ENCODE data around the gene FTO.

The FTO gene

DNA sequence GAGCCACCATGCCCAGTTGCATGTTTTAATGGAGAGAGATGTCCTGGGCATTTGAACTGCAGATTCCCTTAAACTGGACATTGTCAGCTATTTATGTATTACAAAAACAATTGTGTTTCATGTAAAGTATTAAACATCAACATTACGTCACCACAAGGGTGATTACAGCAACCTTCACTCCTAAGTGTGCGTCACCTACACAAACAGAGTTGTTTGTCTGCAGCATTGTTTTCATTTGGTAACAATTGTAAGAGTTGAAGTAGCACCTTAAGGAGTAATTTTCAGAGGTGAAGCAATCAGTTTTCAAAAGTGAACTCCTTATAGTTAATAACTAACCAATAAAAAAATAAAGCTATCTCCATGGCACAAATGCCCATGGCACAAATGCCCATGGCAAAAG, 311.2 kb downstream of the FTO start:
- no peak for DNase-seq (ENCODE audit: low spot score)

DNA sequence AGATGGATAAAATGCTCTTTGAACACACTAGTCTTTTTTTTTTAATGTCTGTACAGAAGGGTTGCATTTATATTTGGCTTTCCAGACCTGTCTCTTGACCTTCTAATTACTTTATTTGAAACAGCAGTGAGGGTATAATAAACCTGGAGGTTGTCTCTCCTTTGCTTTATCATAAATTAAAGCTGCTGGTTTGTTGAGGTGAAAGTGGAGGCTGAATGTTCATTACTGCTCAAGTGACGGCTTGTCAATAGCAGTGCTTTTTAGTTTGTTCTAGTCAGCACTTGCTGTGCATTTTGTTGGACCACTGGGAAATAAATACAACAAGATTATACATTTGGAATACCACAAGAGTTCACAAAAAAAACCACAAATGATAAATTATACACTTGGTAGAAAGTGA, 318.4 kb downstream of the FTO start:
- DNase-seq (ENCODE audit: low spot score) = no peak

DNA sequence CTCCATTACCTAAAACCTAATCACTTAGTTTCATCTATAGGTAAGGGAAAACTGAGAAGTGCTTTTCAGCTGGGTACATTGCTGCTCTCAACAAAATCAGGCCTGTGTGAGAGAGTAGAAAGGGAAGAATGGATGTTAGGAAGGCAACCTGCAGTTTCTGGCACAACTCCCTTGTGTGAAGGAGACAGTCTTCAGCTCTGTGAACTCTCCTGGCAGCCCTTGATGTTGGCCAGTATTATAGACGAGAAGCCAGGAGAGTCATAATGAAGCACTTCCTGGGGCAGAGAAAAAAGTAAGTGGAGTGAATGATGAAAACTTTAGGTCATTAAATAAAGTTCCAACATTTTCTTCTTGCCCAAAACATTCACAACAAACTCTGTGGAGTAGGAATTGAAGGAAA, 322.5 kb downstream of the FTO start:
- no peak for DNase-seq (ENCODE audit: low spot score)

DNA sequence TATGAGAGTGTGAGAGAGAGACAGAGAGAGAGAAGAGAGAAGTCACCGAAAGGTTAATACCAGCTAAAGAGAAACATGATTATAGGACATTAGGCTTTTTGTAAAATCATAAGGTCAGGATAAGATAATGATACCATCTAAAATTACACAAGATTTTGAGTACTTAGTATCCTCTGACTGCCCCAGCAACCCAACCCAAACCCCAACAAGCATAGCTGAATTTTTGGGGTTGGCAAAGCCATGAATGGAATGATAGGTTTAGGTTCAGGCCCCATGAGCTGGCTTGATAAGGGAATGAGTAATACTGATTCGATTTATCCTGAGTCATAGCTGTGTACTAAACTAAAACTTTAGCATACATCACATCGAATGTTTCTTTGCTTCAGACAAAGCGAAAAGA, 323.1 kb downstream of the FTO start:
- DNase-seq (ENCODE audit: low spot score) = no peak

DNA sequence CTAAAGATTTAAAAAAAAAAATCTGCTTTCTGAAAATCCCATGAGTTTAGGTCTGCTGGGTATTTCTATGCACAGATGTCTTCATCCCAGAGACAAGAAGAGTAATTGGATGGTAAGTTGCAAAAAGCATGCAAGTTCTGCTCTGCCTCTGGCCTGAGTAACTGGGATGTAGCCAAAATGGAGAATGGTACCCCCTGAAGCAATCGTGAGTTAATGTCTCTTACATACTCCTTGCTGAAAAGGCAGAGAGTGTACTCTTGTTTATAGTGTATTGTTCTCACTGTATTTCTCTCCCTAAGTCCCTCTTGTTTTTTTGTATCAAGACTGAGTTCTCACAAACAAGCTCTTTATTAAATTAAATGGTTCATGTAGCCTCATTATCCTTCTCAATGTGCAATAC, 323.6 kb downstream of the FTO start:
- DNase-seq (ENCODE audit: low spot score) = no peak

DNA sequence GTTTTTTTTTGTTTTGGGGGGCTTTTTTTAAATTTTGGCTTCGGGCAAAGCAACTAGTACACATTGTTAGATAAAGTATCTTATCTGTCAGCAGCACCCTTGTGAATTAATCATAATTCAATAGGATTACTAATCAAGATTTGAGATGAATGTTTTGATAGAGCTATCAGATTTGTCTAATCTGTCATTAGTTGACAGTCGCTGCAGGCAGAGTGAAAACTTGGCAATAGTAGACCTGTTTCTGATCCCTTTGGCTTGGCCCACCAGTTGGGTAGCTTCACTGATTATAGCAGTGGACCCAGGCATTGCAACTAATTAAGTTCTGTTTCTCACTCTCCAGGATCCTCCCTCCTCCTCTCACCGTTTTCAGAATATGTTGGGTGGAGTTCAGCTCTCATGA, 324.0 kb downstream of the FTO start:
- DNase-seq (ENCODE audit: low spot score) = no peak

DNA sequence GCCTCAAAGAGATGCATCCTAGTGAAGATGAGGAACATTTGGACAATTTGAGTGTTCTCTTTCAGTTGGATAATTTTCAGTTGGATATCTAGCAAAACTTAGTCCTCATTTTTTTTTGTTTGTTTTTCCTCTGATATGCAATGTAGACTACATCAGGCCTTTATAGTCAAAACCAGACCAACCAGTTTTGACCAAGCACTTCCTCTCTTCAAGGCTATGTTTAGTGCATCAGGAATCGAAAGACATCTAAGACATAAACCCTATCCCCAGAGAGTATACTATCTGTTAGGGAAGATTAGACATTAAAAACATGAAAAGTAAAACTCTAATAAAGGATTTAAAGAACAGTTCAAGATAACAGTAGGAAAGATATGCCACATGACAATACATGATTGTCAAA, 326.5 kb downstream of the FTO start:
- no peak for DNase-seq (ENCODE audit: low spot score)

- no peak for DNase-seq (ENCODE audit: low spot score)
Observed at GRCh38 chr16:54031107-54031760, 327.3 kb downstream of the FTO start.

- DNase-seq (ENCODE audit: low spot score) = no peak
Observed at GRCh38 chr16:54033747-54034146, 329.8 kb downstream of the FTO start.

- DNase-seq (ENCODE audit: low spot score) = no peak
Observed at GRCh38 chr16:54034684-54035083, 330.7 kb downstream of the FTO start.

DNA sequence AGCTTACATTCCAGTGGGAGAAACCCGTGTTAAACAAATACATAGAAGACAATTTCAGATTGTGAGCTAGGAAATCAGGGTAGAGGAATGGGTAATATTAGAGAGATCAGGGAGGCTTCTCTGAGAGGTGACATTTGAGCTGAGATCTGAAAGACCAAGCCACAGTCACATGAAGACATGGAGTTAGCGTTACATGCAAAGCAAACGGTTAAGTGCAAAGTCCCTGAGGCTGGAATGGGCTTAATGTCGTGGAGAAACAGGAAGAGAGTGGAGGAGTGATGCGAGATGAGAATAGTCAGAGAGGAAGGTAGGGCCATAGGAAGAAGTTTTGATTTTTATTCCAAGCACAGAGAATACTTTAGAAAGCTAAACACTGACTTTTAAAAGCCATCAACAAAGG, 336.5 kb downstream of the FTO start:
- DNase-seq (ENCODE audit: low spot score) = no peak

GRCh38 chr16:54040975-54041374, 337.0 kb downstream of the FTO start:
- DNase-seq (ENCODE audit: low spot score) = no peak

DNA sequence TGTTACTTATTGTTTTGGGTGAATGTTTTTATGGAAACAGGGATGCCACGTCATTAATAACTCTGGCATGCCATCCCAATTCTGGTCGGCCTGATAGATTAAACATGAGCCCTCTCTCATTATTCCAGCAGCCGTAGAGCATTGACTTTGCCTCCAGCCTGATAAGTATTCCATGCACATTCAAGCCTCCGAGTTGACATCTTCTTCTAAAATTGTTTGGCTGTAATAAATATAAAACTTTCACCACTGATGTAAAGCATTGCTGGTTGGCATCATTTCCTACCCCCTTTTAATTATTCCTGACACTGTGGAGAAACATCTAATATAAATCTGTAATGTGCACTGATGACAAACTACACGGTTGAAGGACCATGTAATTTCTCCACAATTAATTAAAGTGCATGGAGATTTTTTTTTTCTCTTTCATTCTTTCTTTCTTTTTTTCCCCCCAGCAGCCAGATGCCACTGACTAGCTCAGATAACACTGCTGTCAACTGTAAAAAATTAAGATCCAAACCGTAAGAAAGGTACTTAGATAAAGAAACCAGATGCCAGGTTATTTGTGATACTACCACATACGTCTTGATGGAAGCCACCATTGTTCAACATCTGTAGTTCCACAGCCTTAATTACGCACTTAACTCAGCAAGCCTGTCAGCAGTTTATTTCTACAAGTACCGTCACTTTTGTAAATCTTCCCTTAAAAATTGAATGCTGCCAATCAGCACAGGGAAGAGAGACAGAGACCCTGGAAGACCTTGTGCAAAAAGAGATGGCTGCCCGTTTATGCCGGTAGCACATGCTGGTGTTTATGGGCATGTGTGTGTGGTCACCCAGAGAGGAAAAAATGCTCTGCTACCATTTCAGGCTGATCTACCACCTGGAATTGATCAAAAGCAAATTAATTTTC, 344.9 kb downstream of the FTO start:
- no peak for DNase-seq (ENCODE audit: low spot score)

- DNase-seq (ENCODE audit: low spot score) = no peak
Observed at GRCh38 chr16:54049591-54050458, 345.9 kb downstream of the FTO start.

DNA sequence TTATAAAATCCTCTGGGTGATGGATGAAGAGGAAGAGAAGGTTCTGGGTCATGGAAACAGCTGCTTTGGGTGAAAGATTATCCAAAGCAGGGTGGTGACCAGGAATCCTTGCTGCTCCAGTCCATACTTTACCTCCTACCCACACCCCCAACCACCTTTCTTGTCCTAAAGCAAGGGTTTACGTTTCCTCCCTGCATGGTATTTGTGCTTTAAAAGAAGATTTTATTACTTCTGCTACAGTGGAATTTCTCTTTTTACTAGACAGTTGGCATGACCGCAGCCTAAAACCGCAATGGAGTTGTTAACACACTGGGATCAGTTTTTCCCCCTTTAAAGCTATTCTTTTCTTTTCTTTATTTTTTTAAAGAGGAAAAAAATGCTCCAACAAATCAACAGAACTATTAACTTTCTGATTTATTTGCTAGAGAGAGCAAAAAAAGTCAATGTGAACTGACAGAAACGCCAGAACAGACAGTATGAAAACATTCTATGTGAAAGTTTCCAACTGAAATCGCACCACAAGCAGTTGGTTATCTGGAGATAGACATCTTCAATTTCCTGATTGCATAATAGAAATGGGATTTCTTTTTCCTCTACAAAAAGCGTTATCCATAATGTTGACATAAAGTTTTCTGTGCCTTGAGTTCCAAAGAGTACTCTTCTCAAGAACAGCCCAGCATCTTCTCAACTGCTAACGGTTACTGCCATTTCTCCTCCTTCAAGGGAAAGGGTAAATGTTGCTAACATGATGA, 346.7 kb downstream of the FTO start:
- DNase-seq (ENCODE audit: low spot score) = no peak

DNA sequence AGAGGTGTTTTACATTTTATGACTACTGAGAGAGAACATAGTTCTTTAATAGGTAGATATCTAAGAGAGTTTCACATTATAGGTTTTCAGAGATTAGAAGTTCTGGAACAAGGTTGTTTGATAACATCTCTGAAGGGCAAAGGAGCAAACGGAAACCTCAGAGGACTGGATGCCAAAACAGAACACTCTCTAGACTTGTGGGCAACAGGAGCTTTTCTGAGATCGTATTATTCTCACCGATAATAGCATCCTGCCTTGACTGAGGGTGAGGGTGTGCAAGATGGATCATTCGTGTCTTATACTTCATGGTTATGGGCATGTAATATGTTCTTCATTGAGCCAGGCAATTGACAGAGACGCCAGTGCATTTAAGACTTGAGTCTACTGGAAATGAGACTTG, 347.9 kb downstream of the FTO start:
- no peak for DNase-seq (ENCODE audit: low spot score)

DNA sequence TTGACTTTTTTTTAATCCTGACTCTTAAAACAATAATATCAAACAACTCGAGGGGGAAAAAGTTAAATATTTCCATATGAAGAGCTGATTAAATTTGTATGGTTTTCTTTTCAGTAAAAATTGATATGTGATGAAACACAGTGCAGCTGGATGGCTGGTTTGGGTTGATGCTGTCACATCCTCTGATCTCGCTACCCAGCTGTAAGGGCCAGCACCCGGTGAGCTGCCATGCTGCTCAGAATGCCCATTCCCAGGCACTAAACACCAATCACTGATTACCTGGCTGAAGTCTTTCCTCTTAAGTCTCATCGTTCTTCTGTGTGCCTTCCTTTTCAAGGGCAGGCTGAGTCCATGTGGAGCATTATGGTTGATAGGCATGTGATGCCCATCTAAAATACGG, 348.3 kb downstream of the FTO start:
- no peak for DNase-seq (ENCODE audit: low spot score)

- DNase-seq (ENCODE audit: low spot score) = no peak
Observed at GRCh38 chr16:54053891-54054820, 350.2 kb downstream of the FTO start.

- DNase-seq (ENCODE audit: low spot score) = no peak
Observed at GRCh38 chr16:54055191-54055590, 351.2 kb downstream of the FTO start.

DNA sequence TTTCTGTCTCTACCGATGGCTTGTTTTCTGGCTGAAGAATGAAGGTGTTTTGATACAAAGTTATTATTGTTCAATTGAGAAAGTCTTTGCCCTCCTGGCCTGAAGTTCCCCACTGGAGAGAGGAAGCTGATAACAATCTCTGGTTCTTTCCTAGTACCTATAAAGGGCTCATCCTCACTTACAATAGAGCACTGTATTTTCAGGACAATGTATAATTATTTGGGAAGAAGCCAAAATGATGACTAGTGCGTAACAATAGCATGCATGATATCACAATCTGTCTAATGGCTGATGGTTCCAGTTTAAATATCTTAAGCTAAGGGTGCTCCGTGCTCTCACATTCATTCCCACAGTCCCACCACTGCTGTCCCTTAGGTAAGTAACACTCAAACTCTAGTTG, 351.9 kb downstream of the FTO start:
- DNase-seq (ENCODE audit: low spot score) = no peak

- DNase-seq (ENCODE audit: low spot score) = no peak
Observed at GRCh38 chr16:54056921-54057320, 353.0 kb downstream of the FTO start.
